Kidney (tissue), 14 donors: Measurements from ENCODE around the gene PLB1. TPM values are rescaled to one million over a fixed set of nuclear protein-coding genes. Genes with fewer than 3 reads are reported as not detected.

ENCODE experiments used
- DNase-seq, 5 donors: peaks; one replicate each; pipeline ENCODE4 v3.0.0-alpha.2; 2013 to 2020
- FAIRE-seq: peaks from 2 replicates; lab custom pipeline; 2012; peaks lifted over from hg19 to GRCh38; lab: Jason Lieb, UNC
- H3K27ac ChIP-seq, 2 donors: one replicate each; pipeline ENCODE4 v1.7.0; 2013; ENCODE audit warnings: low read depth in 2 of 2, low read length in 2 of 2, inconsistent platforms in 1 of 2
- H3K27me3 ChIP-seq: one replicate; pipeline ENCODE4 v1.7.1; 2013; ENCODE audit warnings: low read length, inconsistent platforms; ENCODE audit not compliant: control insufficient read depth, insufficient read depth
- H3K36me3 ChIP-seq, 3 donors: one replicate each; pipeline versions ENCODE4 v1.7.0 to v1.7.1; 2013; ENCODE audit warnings: low read length in 3 of 3, control low read depth in 1 of 3, inconsistent platforms in 1 of 3; ENCODE audit not compliant: insufficient read depth in 3 of 3, control insufficient read depth in 2 of 3
- H3K4me1 ChIP-seq, 3 donors: one replicate each; pipeline versions ENCODE4 v1.7.0 to v1.7.1; 2013; ENCODE audit warnings: low read length in 3 of 3, inconsistent platforms in 1 of 3, low read depth in 1 of 3; ENCODE audit not compliant: control insufficient read depth in 2 of 3, insufficient read depth in 2 of 3
- H3K4me3 ChIP-seq, 3 donors: one replicate each; pipeline versions ENCODE4 v1.7.0 to v1.8.1; 2013; ENCODE audit warnings: low read length in 3 of 3, control low read depth in 1 of 3, inconsistent platforms in 1 of 3
- H3K9ac ChIP-seq, 3 donors: one replicate each; pipeline versions ENCODE4 v1.7.0 to v1.7.1; 2013; ENCODE audit warnings: low read length in 3 of 3, control low read depth in 1 of 3, inconsistent platforms in 1 of 3
- H3K9me3 ChIP-seq, 3 donors: one replicate each; pipeline versions ENCODE4 v1.7.0 to v1.7.1; 2013; ENCODE audit warnings: low read length in 3 of 3, control low read depth in 1 of 3, inconsistent platforms in 1 of 3; ENCODE audit not compliant: control insufficient read depth in 2 of 3, insufficient read depth in 1 of 3
- intact Hi-C: fragments of 100-400 bp; cut with DNase I; formaldehyde crosslinking; loops from one replicate; pipeline ENCODE4 v1.11.1; 2022
- polyA plus RNA-seq: library from polyadenylated mRNA; stranded (reverse); fragments of 350-450 nt; fragmentation: Illumina TruSeq; extraction: RNeasy Lipid Tissue Mini Kit (QIAGEN cat#74804); gene quantifications from one replicate; pipeline ENCODE4 v1.2.3, GENCODE V29; 2014; ENCODE audit warnings: low read depth, low replicate concordance; ENCODE audit not compliant: insufficient read depth
- total RNA-seq: library from RNA; stranded (reverse); fragmentation: NEBNext Ultra II Directional; extraction: Animal tissue kit (Norgen Biotek cat#: 25700); gene quantifications from one replicate; pipeline ENCODE4 v1.2.1, GENCODE V29; 2021
- TF ChIP-seq, protein P1 (sequence below): IDR thresholded peaks from 3 replicates; pipeline ENCODE4 v1.5.1; 2012; ENCODE audit warnings: mild to moderate bottlenecking, moderate library complexity, borderline replicate concordance; ENCODE audit not compliant: insufficient read depth; ENCODE audit errors: extremely low read depth
- donor health status: control.
- donor health status: control.
- donor health status: control.
- donor health status: control.
- donor health status: control.
- donor health status: DM: yes; HTN: yes; CAD: no.
- donor health status: Normal renal cell carcinoma (clear cell type).

The PLB1 gene
- total and polyA plus RNA-seq, 2 donors from 2014 or later, result 0.95 to 6.8 TPM

DNA sequence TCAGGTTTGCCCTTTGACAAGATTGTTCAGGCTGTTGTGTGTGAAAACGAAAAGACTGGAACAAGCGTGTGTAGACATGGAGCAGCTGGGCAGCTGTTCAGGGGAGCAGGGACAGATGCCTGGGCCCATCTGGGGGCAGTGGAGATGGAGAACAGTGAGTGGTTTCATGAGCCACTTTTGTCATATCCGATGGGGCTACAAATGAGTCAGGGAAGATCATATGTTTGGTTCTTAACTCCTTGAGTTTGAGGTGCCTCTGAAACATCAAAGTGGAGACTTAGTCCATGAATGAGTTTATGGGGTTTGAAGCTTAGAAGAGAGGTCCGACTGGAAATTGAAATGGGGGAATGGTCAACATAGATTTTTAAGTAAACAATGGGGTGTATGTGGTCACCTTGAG, 9.3 kb upstream of the PLB1 start:
- H3K9ac ChIP-seq, result no peak overlapping the region
- no peaks in the 10 kb centered on the region for H3K36me3 ChIP-seq
- H3K9me3 ChIP-seq, result no peaks in the 10 kb centered on the region
- H3K4me3 ChIP-seq, result no peak overlapping the region
- H3K27me3 ChIP-seq, result no peaks in the 10 kb centered on the region
- DNase-seq, result no peak
- H3K4me1 ChIP-seq, result no peaks in the 10 kb centered on the region
- intact Hi-C loops, result no loop called here
- H3K27ac ChIP-seq, result no peak overlapping the region
- TF ChIP-seq, protein P1, sequence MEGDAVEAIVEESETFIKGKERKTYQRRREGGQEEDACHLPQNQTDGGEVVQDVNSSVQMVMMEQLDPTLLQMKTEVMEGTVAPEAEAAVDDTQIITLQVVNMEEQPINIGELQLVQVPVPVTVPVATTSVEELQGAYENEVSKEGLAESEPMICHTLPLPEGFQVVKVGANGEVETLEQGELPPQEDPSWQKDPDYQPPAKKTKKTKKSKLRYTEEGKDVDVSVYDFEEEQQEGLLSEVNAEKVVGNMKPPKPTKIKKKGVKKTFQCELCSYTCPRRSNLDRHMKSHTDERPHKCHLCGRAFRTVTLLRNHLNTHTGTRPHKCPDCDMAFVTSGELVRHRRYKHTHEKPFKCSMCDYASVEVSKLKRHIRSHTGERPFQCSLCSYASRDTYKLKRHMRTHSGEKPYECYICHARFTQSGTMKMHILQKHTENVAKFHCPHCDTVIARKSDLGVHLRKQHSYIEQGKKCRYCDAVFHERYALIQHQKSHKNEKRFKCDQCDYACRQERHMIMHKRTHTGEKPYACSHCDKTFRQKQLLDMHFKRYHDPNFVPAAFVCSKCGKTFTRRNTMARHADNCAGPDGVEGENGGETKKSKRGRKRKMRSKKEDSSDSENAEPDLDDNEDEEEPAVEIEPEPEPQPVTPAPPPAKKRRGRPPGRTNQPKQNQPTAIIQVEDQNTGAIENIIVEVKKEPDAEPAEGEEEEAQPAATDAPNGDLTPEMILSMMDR, result no peak
- no peak for FAIRE-seq

DNA sequence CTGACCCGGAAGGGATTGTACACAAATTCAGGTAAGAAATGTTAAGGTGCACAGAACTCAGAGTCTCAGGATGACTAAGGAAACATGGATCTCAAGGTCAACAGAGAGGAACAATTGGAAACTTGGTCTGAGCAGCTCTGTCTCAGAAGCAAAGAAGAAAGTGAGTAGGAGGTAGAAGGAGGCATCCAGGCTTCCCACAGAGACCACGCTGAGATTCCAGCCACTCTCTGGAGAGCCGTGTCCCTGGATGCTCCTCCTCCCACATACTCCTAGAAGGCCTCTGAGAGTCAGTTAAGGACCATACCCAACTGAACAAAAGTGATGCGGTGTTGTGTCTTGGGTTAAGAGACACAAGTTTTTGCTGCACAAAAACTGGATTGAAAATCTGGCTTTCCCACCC, 8.6 kb upstream of the PLB1 start:
- Histone ChIP-seq H3K9me3 (no peaks in the 10 kb centered on the region), H3K4me1 (no peaks in the 10 kb centered on the region), H3K27ac (no peak overlapping the region), H3K27me3 (no peaks in the 10 kb centered on the region), H3K9ac (no peak overlapping the region), H3K36me3 (no peaks in the 10 kb centered on the region), H3K4me3 (no peak overlapping the region)
- FAIRE-seq (no peak), DNase-seq (no peak)
- intact Hi-C loops, result no loop called here
- TF ChIP-seq, protein P1, result no peak

DNA sequence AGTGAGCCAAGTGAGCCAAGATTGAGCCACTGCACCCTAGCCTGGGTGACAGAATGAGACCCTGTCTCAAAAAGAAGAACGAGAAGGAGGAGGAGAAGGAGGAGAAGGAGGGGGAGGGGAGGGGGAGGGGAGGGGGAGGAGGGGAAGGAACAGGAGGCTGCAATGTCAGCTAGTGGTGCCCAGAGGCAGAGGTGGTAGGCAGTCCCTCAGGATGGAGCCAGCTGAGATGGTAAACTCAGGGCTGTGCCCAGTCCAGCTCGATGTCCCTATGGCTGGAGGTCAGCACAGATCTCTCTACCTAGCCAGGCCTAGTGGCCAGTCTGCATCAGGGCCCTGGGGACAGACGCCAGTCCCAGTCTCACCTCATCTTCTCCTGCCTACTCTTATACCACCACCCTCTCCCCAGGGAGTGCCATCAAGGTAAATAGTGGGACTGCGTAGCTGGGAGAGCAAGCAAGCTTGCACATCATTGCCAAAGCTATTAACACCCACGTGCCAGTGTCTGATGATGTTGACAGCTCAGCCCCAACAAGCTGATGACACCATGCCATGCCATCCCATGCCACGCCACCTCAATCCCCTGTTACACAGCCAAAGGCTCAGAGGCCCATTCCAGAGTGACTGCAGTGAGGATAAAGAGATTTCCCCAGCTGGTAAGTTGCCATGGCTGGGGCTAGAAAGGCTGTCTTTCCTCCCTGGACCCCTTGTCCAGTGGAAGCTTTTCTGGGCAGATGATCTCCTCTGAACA, 7.6 kb upstream of the PLB1 start:
- intact Hi-C loops, result no loop called here
- FAIRE-seq, result no peak
- no peak for DNase-seq

More for the DNA sequence above, 7.6 kb upstream of the PLB1 start:
- H3K36me3 ChIP-seq, result no peaks in the 10 kb centered on the region
- H3K4me3 ChIP-seq, result no peak overlapping the region
- H3K4me1 ChIP-seq, result no peaks in the 10 kb centered on the region
- H3K9ac ChIP-seq, result no peak overlapping the region
- TF ChIP-seq, protein P1, result no peak
- no peaks in the 10 kb centered on the region for H3K9me3 ChIP-seq
- H3K27ac ChIP-seq, result no peak overlapping the region
- H3K27me3 ChIP-seq, result no peaks in the 10 kb centered on the region
